GM12878 (cell line): ENCODE measurements around the gene PCP4L1. TPM values are rescaled to one million over a fixed set of nuclear protein-coding genes. Genes with fewer than 3 reads are reported as not detected.
A peak's percentile ranks its signal among the peaks of the same experiment; 100 is the strongest.

Source experiments
- ATAC-seq: fragments of 200-7000 bp; cut with Tn5 transposase; 3 replicates; pipeline ENCODE4 v1.9.1; 2020; ENCODE audit warnings: mild to moderate bottlenecking, moderate library complexity
- BruUV-seq: library from RNA; stranded (reverse); fragments of 400-500 nt; replicated peaks from 2 replicates; lab custom pipeline; 2021; lab: Mats Ljungman, UMichigan
- CTCF ChIA-PET: fragments of 300-600 bp; sonication (Branson Sonifier 250); formaldehyde crosslinking; extraction: SDS; loops from one replicate; lab custom pipeline; 2021; ENCODE audit warnings: inconsistent platforms; lab: Yijun Ruan, JAX
- POLR2A ChIA-PET: fragments of 350-600 bp; formaldehyde crosslinking; extraction: SDS; loops from one replicate; lab custom pipeline; 2021; ENCODE audit warnings: inconsistent platforms; lab: Charles Lee
- RAD21 ChIA-PET: fragments of 300-600 bp; sonication (Branson Sonifier 250); formaldehyde crosslinking; loops from one replicate; lab custom pipeline; 2023; ENCODE audit warnings: antibody characterized with exemption; ENCODE audit not compliant: unreplicated experiment; lab: Charles Lee
- SMC1A ChIA-PET: fragments of 300-600 bp; sonication (Branson Sonifier 250); formaldehyde crosslinking; loops from one replicate; lab custom pipeline; 2023; ENCODE audit not compliant: unreplicated experiment, uncharacterized antibody; lab: Charles Lee
- DNase-seq: peaks from one replicate; pipeline ENCODE4 v3.0.0-alpha.2; 2011; ENCODE audit warnings: low read depth, low spot score
- FAIRE-seq: peaks from 3 replicates; lab custom pipeline; 2011; peaks lifted over from hg19 to GRCh38; lab: Jason Lieb, UNC
- H2AFZ ChIP-seq: 2 replicates; pipeline ENCODE4 v1.6.0; 2011; ENCODE audit warnings: low read depth, low read length, control low read depth; ENCODE audit not compliant: control insufficient read depth
- H3K27ac ChIP-seq: 2 replicates; pipeline ENCODE4 v1.5.1; 2011; ENCODE audit warnings: control low read depth; ENCODE audit not compliant: control insufficient read depth, insufficient read depth
- H3K27me3 ChIP-seq, 2 experiments: replicated peaks in 1 of 2; 2 replicates each; pipeline versions ENCODE4 v1.6.0 to v1.6.1; 2011; ENCODE audit warnings: low read length in 1 of 2; ENCODE audit not compliant: control insufficient read depth in 2 of 2, insufficient read depth in 2 of 2
- H3K36me3 ChIP-seq, 2 experiments: 2 replicates each; pipeline ENCODE4 v1.5.1; 2011; ENCODE audit warnings: low read length in 1 of 2; ENCODE audit not compliant: control insufficient read depth in 2 of 2, insufficient read depth in 2 of 2
- H3K4me1 ChIP-seq: 2 replicates; pipeline ENCODE4 v1.6.1; 2011; ENCODE audit warnings: mild to moderate bottlenecking, low read length, moderate library complexity, mixed read lengths; ENCODE audit not compliant: control insufficient read depth, insufficient read depth
- H3K4me2 ChIP-seq: 2 replicates; pipeline ENCODE4 v1.6.0; 2011; ENCODE audit warnings: control low read depth; ENCODE audit not compliant: control insufficient read depth, insufficient read depth
- H3K4me3 ChIP-seq: fragments of 200-600 bp; sonication (generic); 2 replicates; pipeline ENCODE4 v1.5.1; 2016
- H3K79me2 ChIP-seq: 2 replicates; pipeline ENCODE4 v1.6.0; 2011; ENCODE audit warnings: low read length; ENCODE audit not compliant: control insufficient read depth, insufficient read depth
- H3K9ac ChIP-seq: 2 replicates; pipeline ENCODE4 v1.8.0; 2011; ENCODE audit warnings: low read length, control low read depth, mixed read lengths; ENCODE audit not compliant: control insufficient read depth, insufficient read depth
- H3K9me3 ChIP-seq: replicated peaks from 3 replicates; pipeline ENCODE4 v1.5.1; 2011; ENCODE audit warnings: mild to moderate bottlenecking, low read length; ENCODE audit not compliant: control insufficient read depth, insufficient read depth
- H4K20me1 ChIP-seq: 2 replicates; pipeline ENCODE4 v1.6.0; 2011; ENCODE audit not compliant: control insufficient read depth, insufficient read depth
- BMI1 ChIP-seq: fragments of 450-650 bp; IDR thresholded peaks from 2 replicates; pipeline ENCODE4 v1.6.1; 2016; ENCODE audit warnings: mild to moderate bottlenecking, moderate library complexity, borderline replicate concordance
- CBX3 ChIP-seq: fragments of 200-600 bp; sonication (generic); IDR thresholded peaks from 2 replicates; pipeline ENCODE4 v1.6.1; 2016; ENCODE audit warnings: low read depth, borderline replicate concordance
- EP300 ChIP-seq, 2 experiments: fragments of 150-350 bp in 1 of 2; IDR thresholded peaks; 2 replicates each; pipeline ENCODE4 v1.6.1; 2011 to 2012; ENCODE audit warnings: low read depth in 2 of 2, low read length in 2 of 2, borderline replicate concordance in 1 of 2, improper control_type of control experiment in 1 of 2, inconsistent platforms in 1 of 2; ENCODE audit not compliant: control insufficient read depth in 1 of 2
- HDAC2 ChIP-seq: fragments of 200-600 bp; sonication (generic); IDR thresholded peaks from 2 replicates; pipeline ENCODE4 v1.6.1; 2017
- HDGF ChIP-seq: fragments of 450-650 bp; IDR thresholded peaks from 2 replicates; pipeline ENCODE4 v1.6.1; 2016; ENCODE audit warnings: antibody characterized with exemption
- MEF2B ChIP-seq: fragments of 450-650 bp; IDR thresholded peaks from 2 replicates; pipeline ENCODE4 v1.6.1; 2018; ENCODE audit warnings: mild to moderate bottlenecking, moderate library complexity; ENCODE audit not compliant: partially characterized antibody, poor library complexity, severe bottlenecking
- NFYB ChIP-seq: IDR thresholded peaks from 2 replicates; pipeline ENCODE4 v1.6.1; 2011; ENCODE audit warnings: low read depth, mild to moderate bottlenecking, low read length, improper control_type of control experiment, moderate library complexity; ENCODE audit not compliant: insufficient read depth
- NR2C2 ChIP-seq: IDR thresholded peaks from 2 replicates; pipeline ENCODE4 v1.6.1; 2011; ENCODE audit warnings: borderline replicate concordance, low read depth; ENCODE audit not compliant: control insufficient read depth, insufficient read length
- NR2F1 ChIP-seq: fragments of 450-650 bp; conservative IDR thresholded peaks from 2 replicates; pipeline ENCODE4 v1.6.1; 2017; ENCODE audit warnings: mild to moderate bottlenecking
- SP1 ChIP-seq: IDR thresholded peaks from one replicate; pipeline ENCODE4 v1.6.1; 2011; ENCODE audit warnings: low read depth, low read length
- ZSCAN29 ChIP-seq: fragments of 450-650 bp; IDR thresholded peaks from 2 replicates; pipeline ENCODE4 v1.6.1; 2017; ENCODE audit warnings: mild to moderate bottlenecking, moderate library complexity
- WGBS: methylation state at CpG from one replicate; pipeline ENCODE4 v1.1.6; 2016; ENCODE audit warnings: low lambda C conversion rate; ENCODE audit not compliant: insufficient replicate concordance, insufficient coverage; ENCODE audit errors: missing lambda C conversion rate; 5-methylcytosine and 5-hydroxymethylcytosine counted together
- in situ Hi-C: fragments of 300-500 bp; cut with MboI; formaldehyde crosslinking; loops from 9 replicates; pipeline ENCODE4 v1.14.3; 2018; ENCODE audit warnings: mixed read lengths
- intact Hi-C: fragments of 100-400 bp; cut with micrococcal nuclease; formaldehyde crosslinking; loops from one replicate; pipeline ENCODE4 v1.14.2; 2022; ENCODE audit not compliant: unreplicated experiment
- polyA plus RNA-seq, 11 experiments: library from polyadenylated mRNA; depleted of rRNA in 4 of 11; unstranded in 6 of 11; stranded (reverse) in 5 of 11; fragments of >200 nt; fragmentation: Nextera tagmentation in 4 of 11; fragmentation: Illumina TruSeq in 1 of 11; extraction: Ambion mirVana in 4 of 11; extraction: Trizol in 1 of 11; gene quantifications; 1 replicate in 1 of 11; 2 replicates in 10 of 11; pipeline versions ENCODE4 v1.2.1 to v1.2.3, GENCODE V29; 2011 to 2016; ENCODE audit warnings: inconsistent platforms in 2 of 11, missing spikeins in 2 of 11, low read depth in 1 of 11
- total RNA-seq, 4 experiments: library from RNA; depleted of rRNA in 3 of 4; stranded (reverse); fragments of >200 nt in 3 of 4; fragmentation: Illumina TruSeq in 1 of 4; extraction: Trizol in 1 of 4; gene quantifications; 2 replicates each; pipeline versions ENCODE4 v1.2.1 to v1.2.3, GENCODE V29; 2013 to 2021
- TF ChIP-seq, protein P1 (sequence below): fragments of 450-650 bp; IDR thresholded peaks from 2 replicates; pipeline ENCODE4 v1.6.1; 2017; ENCODE audit warnings: mild to moderate bottlenecking
- TF ChIP-seq, protein P2 (sequence below): IDR thresholded peaks from 2 replicates; pipeline ENCODE4 v1.6.1; 2011; ENCODE audit warnings: mild to moderate bottlenecking, low read depth, low read length, moderate library complexity; ENCODE audit not compliant: insufficient replicate concordance

The PCP4L1 gene
- total and polyA plus RNA-seq, 10 of the 15 experiments (the other 5 are each of a cell fraction or from before 2014, with no cell fraction given), result 1.0 to 5.2 (median 2.8) TPM

- H3K4me2 ChIP-seq, result peak overlapping the region; percentile 95
- CTCF ChIA-PET, result interaction anchor here (0.7 to 17.1 kb wide), 17 partner anchors 8 to 511 kb away, joined by 3 to 385 read pairs (median 28); partner anchors contain the start of genes CFAP126, FCER1G, NDUFS2 and SDHC
- no peak overlapping the region; the same call in 1 of the 2 replicates for H3K9ac ChIP-seq
- peak overlapping the region; percentile 93 for H2AFZ ChIP-seq
- in situ Hi-C loops (loop anchor here (5.0 kb wide), 2 partner anchors 64 to 154 kb away; no protein-coding TSS in a partner anchor), intact Hi-C loops (loop anchor here (5.0 kb wide), 1 partner anchor 79 kb away; the partner anchor contains the start of gene MPZ)
- H3K4me1 ChIP-seq, result peaks cover 19% of the 10 kb centered on the region
- no TSS peak for BruUV-seq
- DNase-seq, result no peak
- TF ChIP-seq SP1 (no peak), CBX3 (no peak), MEF2B (no peak), NR2F1 (no peak), HDGF (no peak), HDAC2 (no peak), NFYB (no peak), NR2C2 (no peak), ZSCAN29 (no peak), EP300 (IDR thresholded peaks at IDR 0.05; ENCODE audit: borderline replicate concordance in 1 of 2, control insufficient read depth in 1 of 2, low read depth in 2 of 2, low read length in 2 of 2) (no peak), BMI1 (no peak)
- TF ChIP-seq, protein P1, sequence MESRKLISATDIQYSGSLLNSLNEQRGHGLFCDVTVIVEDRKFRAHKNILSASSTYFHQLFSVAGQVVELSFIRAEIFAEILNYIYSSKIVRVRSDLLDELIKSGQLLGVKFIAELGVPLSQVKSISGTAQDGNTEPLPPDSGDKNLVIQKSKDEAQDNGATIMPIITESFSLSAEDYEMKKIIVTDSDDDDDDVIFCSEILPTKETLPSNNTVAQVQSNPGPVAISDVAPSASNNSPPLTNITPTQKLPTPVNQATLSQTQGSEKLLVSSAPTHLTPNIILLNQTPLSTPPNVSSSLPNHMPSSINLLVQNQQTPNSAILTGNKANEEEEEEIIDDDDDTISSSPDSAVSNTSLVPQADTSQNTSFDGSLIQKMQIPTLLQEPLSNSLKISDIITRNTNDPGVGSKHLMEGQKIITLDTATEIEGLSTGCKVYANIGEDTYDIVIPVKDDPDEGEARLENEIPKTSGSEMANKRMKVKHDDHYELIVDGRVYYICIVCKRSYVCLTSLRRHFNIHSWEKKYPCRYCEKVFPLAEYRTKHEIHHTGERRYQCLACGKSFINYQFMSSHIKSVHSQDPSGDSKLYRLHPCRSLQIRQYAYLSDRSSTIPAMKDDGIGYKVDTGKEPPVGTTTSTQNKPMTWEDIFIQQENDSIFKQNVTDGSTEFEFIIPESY, result no peak
- TF ChIP-seq, protein P2, sequence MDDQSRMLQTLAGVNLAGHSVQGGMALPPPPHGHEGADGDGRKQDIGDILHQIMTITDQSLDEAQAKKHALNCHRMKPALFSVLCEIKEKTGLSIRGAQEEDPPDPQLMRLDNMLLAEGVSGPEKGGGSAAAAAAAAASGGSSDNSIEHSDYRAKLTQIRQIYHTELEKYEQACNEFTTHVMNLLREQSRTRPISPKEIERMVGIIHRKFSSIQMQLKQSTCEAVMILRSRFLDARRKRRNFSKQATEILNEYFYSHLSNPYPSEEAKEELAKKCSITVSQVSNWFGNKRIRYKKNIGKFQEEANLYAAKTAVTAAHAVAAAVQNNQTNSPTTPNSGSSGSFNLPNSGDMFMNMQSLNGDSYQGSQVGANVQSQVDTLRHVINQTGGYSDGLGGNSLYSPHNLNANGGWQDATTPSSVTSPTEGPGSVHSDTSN, result no peak
- no peaks in the 10 kb centered on the region for H3K27me3 ChIP-seq
- RAD21 ChIA-PET, result interaction anchor here (1.2 to 5.0 kb wide), 9 partner anchors 24 to 512 kb away, joined by 3 to 77 read pairs (median 21); partner anchors contain the start of genes NDUFS2 and SDHC
- H3K9me3 ChIP-seq, result no peaks in the 10 kb centered on the region
- POLR2A ChIA-PET, result interaction anchor here (0.6 to 1.5 kb wide), 2 partner anchors 156 to 202 kb away, joined by 3 read pairs; no protein-coding TSS in a partner anchor
- H3K4me3 ChIP-seq, result peak overlapping the region; percentile 83; the same call in 1 of the 2 replicates
- H3K79me2 ChIP-seq, result peaks cover 10% of the 10 kb centered on the region
- no peaks in the 10 kb centered on the region for H4K20me1 ChIP-seq
- H3K36me3 ChIP-seq, result peaks cover 3 to 4% of the 10 kb centered on the region in 2 experiments; a peak in 2 of 4 replicates
- 97% methylated on average over 7 of the region's 7 CpGs for WGBS
- FAIRE-seq, result no peak
- SMC1A ChIA-PET, result interaction anchor here (1.0 to 6.3 kb wide), 10 partner anchors 8 to 154 kb away, joined by 3 to 72 read pairs (median 26); partner anchors contain the start of gene FCER1G
- H3K27ac ChIP-seq, result no peak overlapping the region
- ATAC-seq, result no peak
Observed at GRCh38 chr1:161228032-161228431, 30.5 kb upstream of the PCP4L1 start.
